Left ventricle myocardium superior (tissue), 1 donor: ENCODE results near the gene MYRIP. TPM values are rescaled to one million over a fixed set of nuclear protein-coding genes. Genes with fewer than 3 reads are reported as not detected.

Source experiments
- ATAC-seq: fragments of 200-7000 bp; cut with Tn5 transposase; one replicate; pipeline ENCODE4 v1.9.1; 2020; ENCODE audit warnings: mild to moderate bottlenecking, moderate library complexity
- DNase-seq: peaks from one replicate; pipeline ENCODE4 v3.0.0-alpha.2; 2020
- intact Hi-C: fragments of 100-400 bp; cut with micrococcal nuclease; formaldehyde crosslinking; loops from one replicate; pipeline ENCODE4 v1.11.0; 2022
- total RNA-seq: library from RNA; stranded (reverse); fragmentation: NEBNext Ultra II Directional; extraction: Animal tissue kit (Norgen Biotek cat#: 25700); gene quantifications from one replicate; pipeline ENCODE4 v1.2.1, GENCODE V29; 2021
- donor health status: DM: no; HTN: yes; CAD: no; lungs with severe emphysema.

The MYRIP gene
- total RNA-seq, 1 donor from 2014 or later, result 0.84 TPM

GRCh38 chr3:40189118-40189517 lies 379.7 kb downstream of the MYRIP start:
- ATAC-seq (peak; percentile 52), DNase-seq (no peak)
- intact Hi-C loops, result loop anchor here (10.0 kb wide), 1 partner anchor 464 kb away; no protein-coding TSS in a partner anchor

GRCh38 chr3:40190056-40190455 lies 380.6 kb downstream of the MYRIP start:
- intact Hi-C loops, result no loop called here
- no peak for ATAC-seq
- DNase-seq, result no peak

GRCh38 chr3:40191251-40191650 lies 381.8 kb downstream of the MYRIP start:
- DNase-seq, result no peak
- intact Hi-C loops, result no loop called here
- ATAC-seq, result no peak

- intact Hi-C loops, result loop anchor here (2.0 kb wide), 1 partner anchor 125 kb away; no protein-coding TSS in a partner anchor
- ATAC-seq (peak; percentile 55), DNase-seq (peak; percentile 63)
Measured at GRCh38 chr3:40191850-40192448, 382.5 kb downstream of the MYRIP start.

GRCh38 chr3:40192628-40193027 lies 383.2 kb downstream of the MYRIP start:
- intact Hi-C loops, result loop anchor here (2.0 kb wide), 1 partner anchor 124 kb away; no protein-coding TSS in a partner anchor
- no peak for DNase-seq
- no peak for ATAC-seq

- no peak for ATAC-seq
- DNase-seq, result no peak
- intact Hi-C loops, result no loop called here
Measured at GRCh38 chr3:40196966-40197365, 387.6 kb downstream of the MYRIP start.

GRCh38 chr3:40200692-40201316 lies 391.4 kb downstream of the MYRIP start:
- ATAC-seq (no peak), DNase-seq (no peak)
- intact Hi-C loops, result no loop called here

GRCh38 chr3:40201770-40202169 lies 392.4 kb downstream of the MYRIP start:
- DNase-seq (no peak), ATAC-seq (peak; percentile 70)
- intact Hi-C loops, result no loop called here

- no peak for ATAC-seq
- DNase-seq, result no peak
- intact Hi-C loops, result no loop called here
Measured at GRCh38 chr3:40206522-40206921, 397.1 kb downstream of the MYRIP start.

- DNase-seq (no peak), ATAC-seq (no peak)
- intact Hi-C loops, result no loop called here
Measured at GRCh38 chr3:40207796-40208195, 398.4 kb downstream of the MYRIP start.

- ATAC-seq, result no peak
Measured at GRCh38 chr3:40208251-40208650, 398.8 kb downstream of the MYRIP start.

GRCh38 chr3:40211579-40211978 lies 402.2 kb downstream of the MYRIP start:
- intact Hi-C loops, result no loop called here
- DNase-seq (no peak), ATAC-seq (no peak)

More at GRCh38 chr3:40208251-40208650, 398.8 kb downstream of the MYRIP start:
- no peak for DNase-seq
- intact Hi-C loops, result no loop called here

- intact Hi-C loops, result no loop called here
- ATAC-seq (no peak), DNase-seq (no peak)
Measured at GRCh38 chr3:40213556-40213955, 404.1 kb downstream of the MYRIP start.

- DNase-seq (no peak), ATAC-seq (no peak)
- intact Hi-C loops, result no loop called here
Measured at GRCh38 chr3:40215015-40215414, 405.6 kb downstream of the MYRIP start.

- ATAC-seq (no peak), DNase-seq (no peak)
- intact Hi-C loops, result no loop called here
Measured at GRCh38 chr3:40216471-40216870, 407.1 kb downstream of the MYRIP start.

- ATAC-seq, result no peak
- no peak for DNase-seq
- intact Hi-C loops, result no loop called here
Measured at GRCh38 chr3:40223856-40224255, 414.4 kb downstream of the MYRIP start.

- no peak for DNase-seq
- intact Hi-C loops, result no loop called here
- ATAC-seq, result no peak
Measured at GRCh38 chr3:40224796-40225515, 415.5 kb downstream of the MYRIP start.

- no peak for ATAC-seq
- intact Hi-C loops, result no loop called here
- DNase-seq, result no peak
Measured at GRCh38 chr3:40226636-40227035, 417.2 kb downstream of the MYRIP start.

GRCh38 chr3:40228792-40229350 lies 419.5 kb downstream of the MYRIP start:
- ATAC-seq (no peak), DNase-seq (no peak)
- intact Hi-C loops, result no loop called here

- intact Hi-C loops, result no loop called here
- DNase-seq (no peak), ATAC-seq (no peak)
Measured at GRCh38 chr3:40229386-40229785, 420.0 kb downstream of the MYRIP start.
